Osteocyte (in vitro differentiated cells): ENCODE data around the gene CSTF2. TPM values are rescaled to one million over a fixed set of nuclear protein-coding genes. Genes with fewer than 3 reads are reported as not detected.
"Not testable (repeated sequence)": the region's sequence is repeated elsewhere in the genome, so short reads cannot be mapped to it uniquely, and the experiment has no call there.

Experiments
- DNase-seq: peaks from one replicate; pipeline ENCODE4 v3.0.0; 2021; ENCODE audit warnings: mixed read lengths; ENCODE audit not compliant: unreplicated experiment; ENCODE audit errors: extremely low spot score
- H3K27ac Mint-ChIP-seq: one replicate; pipeline ENCODE4 v1.8.0; 2021; ENCODE audit warnings: mild to moderate bottlenecking, mixed read lengths; ENCODE audit not compliant: unreplicated experiment
- H3K27me3 Mint-ChIP-seq: one replicate; pipeline ENCODE4 v1.8.0; 2021; ENCODE audit warnings: mixed read lengths; ENCODE audit not compliant: unreplicated experiment
- H3K36me3 Mint-ChIP-seq: one replicate; pipeline ENCODE4 v1.8.0; 2021; ENCODE audit warnings: mixed read lengths; ENCODE audit not compliant: unreplicated experiment
- H3K4me1 Mint-ChIP-seq: one replicate; pipeline ENCODE4 v1.8.0; 2021; ENCODE audit warnings: mixed read lengths; ENCODE audit not compliant: unreplicated experiment
- H3K4me3 Mint-ChIP-seq: one replicate; pipeline ENCODE4 v1.8.0; 2021; ENCODE audit warnings: mild to moderate bottlenecking, moderate library complexity, mixed read lengths; ENCODE audit not compliant: unreplicated experiment
- H3K9me3 Mint-ChIP-seq: one replicate; pipeline ENCODE4 v1.8.0; 2021; ENCODE audit warnings: mixed read lengths; ENCODE audit not compliant: unreplicated experiment
- CTCF ChIP-seq: fragments of 200-600 bp; sonication (generic); IDR thresholded peaks from 2 replicates; pipeline ENCODE4 v1.5.0; 2021; ENCODE audit warnings: antibody characterized with exemption, mild to moderate bottlenecking, moderate library complexity
- long read RNA-seq: library from polyadenylated mRNA; unstranded; transcript quantifications from one replicate; pipeline ENCODE4 v2.0.0, GENCODE V29; 2021
- total RNA-seq: library from RNA; stranded (reverse); gene quantifications from 2 replicates; pipeline ENCODE4 v1.2.1, GENCODE V29; 2021

Gene CSTF2
- 12.2 and 14.8 TPM in 2 replicates for total RNA-seq
- long read RNA-seq, transcript CSTF2-201 (14 exons, 1,958 nt), result major isoform, 91 of 111 reads
- long read RNA-seq, partial matches to known transcripts, result 9 of 111 reads
- long read RNA-seq, other reads (novel, unspliced or antisense), result 10 of 111 reads

- Mint-ChIP-seq H3K27ac (peak within 1 kb of the TSS; percentile 59), H3K4me3 (peak within 1 kb of the TSS; percentile 78), H3K36me3 (peaks cover 6% of the 10 kb centered on the region), H3K27me3 (peaks cover 8% of the 10 kb centered on the region), H3K9me3 (peaks cover 4% of the 10 kb centered on the region), H3K4me1 (peaks cover 5% of the 10 kb centered on the region)
- peak; percentile 91 for DNase-seq
- no peak for TF ChIP-seq CTCF
Measured at GRCh38 chrX:100819837-100820666, at the start of gene CSTF2. Gene CSTF2 (plus strand): TSS chrX:100820391. CDS start chrX:100820417, 26 bp downstream.

DNA sequence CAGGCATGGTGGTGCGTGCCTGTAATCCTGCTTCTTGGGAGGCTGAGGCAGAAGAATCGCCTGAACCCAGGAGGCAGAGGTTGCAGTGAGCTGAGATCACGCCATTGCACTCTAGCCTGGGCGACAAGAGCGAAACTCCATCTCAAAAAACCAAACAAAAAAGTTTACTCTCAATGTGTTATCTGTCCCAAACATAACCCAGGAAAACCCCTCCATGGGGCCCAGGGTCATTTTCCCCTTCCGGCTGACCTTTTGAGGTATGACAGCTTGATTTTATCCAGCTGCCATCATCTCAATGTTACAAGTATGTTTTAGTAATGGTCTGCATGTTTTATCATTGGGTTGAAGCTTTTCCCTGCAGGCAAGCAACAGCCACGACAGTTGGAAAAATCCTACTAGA lies 23.8 kb upstream of the CSTF2 start:
- not testable (repeated sequence) for H3K4me1 Mint-ChIP-seq, H3K4me3 Mint-ChIP-seq, H3K27me3 Mint-ChIP-seq, H3K9me3 Mint-ChIP-seq, DNase-seq, H3K36me3 Mint-ChIP-seq, H3K27ac Mint-ChIP-seq

DNA sequence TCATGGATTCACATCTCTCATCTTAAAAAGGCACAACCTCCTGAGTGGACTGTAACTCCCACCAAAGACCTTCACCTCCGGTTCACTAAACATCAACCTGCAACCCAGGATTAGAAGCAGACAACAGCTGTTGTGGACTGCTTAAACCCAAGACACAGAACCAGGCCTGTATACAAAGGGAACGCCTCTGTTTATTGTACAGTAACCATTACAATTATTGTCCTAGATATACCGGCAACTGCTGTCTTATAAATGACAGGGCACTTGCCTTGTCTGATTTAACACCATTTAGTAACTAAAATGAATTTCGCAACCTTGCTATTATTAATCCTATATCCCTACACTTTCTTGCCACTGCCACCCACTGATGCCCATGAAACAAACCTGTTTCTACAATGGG lies 22.8 kb upstream of the CSTF2 start:
- no peak for DNase-seq
- TF ChIP-seq CTCF, result no peak
- H3K36me3 Mint-ChIP-seq, result no peaks in the 10 kb centered on the region

GRCh38 chrX:100798484-100799214 lies 21.5 kb upstream of the CSTF2 start:
- Mint-ChIP-seq H3K4me1 (no peaks in the 10 kb centered on the region), H3K4me3 (no peak overlapping the region), H3K27me3 (peaks cover 8% of the 10 kb centered on the region), H3K27ac (no peak overlapping the region), H3K36me3 (no peaks in the 10 kb centered on the region), H3K9me3 (peaks cover 12% of the 10 kb centered on the region)
- no peak for DNase-seq
- TF ChIP-seq CTCF, result no peak

More for the DNA sequence above, 22.8 kb upstream of the CSTF2 start:
- H3K27me3 Mint-ChIP-seq, result peaks cover 5% of the 10 kb centered on the region
- no peak overlapping the region for H3K4me3 Mint-ChIP-seq
- H3K4me1 Mint-ChIP-seq, result no peaks in the 10 kb centered on the region
- peaks cover 12% of the 10 kb centered on the region for H3K9me3 Mint-ChIP-seq
- H3K27ac Mint-ChIP-seq, result no peak overlapping the region

- no peak overlapping the region for H3K27ac Mint-ChIP-seq
- TF ChIP-seq CTCF, result no peak
- DNase-seq, result no peak
- H3K9me3 Mint-ChIP-seq, result peaks cover 16% of the 10 kb centered on the region
- no peak overlapping the region for H3K4me3 Mint-ChIP-seq
- no peaks in the 10 kb centered on the region for H3K36me3 Mint-ChIP-seq
- H3K4me1 Mint-ChIP-seq, result no peaks in the 10 kb centered on the region
- H3K27me3 Mint-ChIP-seq, result peaks cover 16% of the 10 kb centered on the region
Measured at GRCh38 chrX:100802843-100803242, 17.3 kb upstream of the CSTF2 start.
